Stimulated activated CD8-positive, alpha-beta memory T cell treated with anti-CD3 and anti-CD28 coated beads, Interleukin-7, amount 100 ng/mL, for 1 hour (primary cell): ENCODE measurements around the gene PPP1CB.

Experiments
- DNase-seq, 2 donors: peaks; one replicate each; pipeline ENCODE4 v3.0.0-alpha.2; 2020; ENCODE audit warnings: low read depth in 2 of 2

The PPP1CB gene

GRCh38 chr2:28745225-28745624 is 6.4 kb upstream of the PPP1CB start:
- no peak for DNase-seq

- DNase-seq = no peak
Measured at GRCh38 chr2:28745876-28746275, 5.8 kb upstream of the PPP1CB start.

GRCh38 chr2:28746429-28747111 is 5.1 kb upstream of the PPP1CB start:
- no peak for DNase-seq

- no peak for DNase-seq
Measured at GRCh38 chr2:28747714-28748113, 3.9 kb upstream of the PPP1CB start.

GRCh38 chr2:28748176-28748575 is 3.5 kb upstream of the PPP1CB start:
- DNase-seq = no peak

GRCh38 chr2:28748941-28749340 is 2.7 kb upstream of the PPP1CB start:
- DNase-seq = no peak

- no peak for DNase-seq
Measured at GRCh38 chr2:28749526-28749925, 2.1 kb upstream of the PPP1CB start.

- peak in 1 of 2 donors; percentile 13 for DNase-seq
Measured at GRCh38 chr2:28750316-28751251, 1.0 kb upstream of the PPP1CB start.

GRCh38 chr2:28751956-28752630 is 463 bp downstream of the PPP1CB start:
- DNase-seq = peak in 1 of 2 donors; percentile 5

GRCh38 chr2:28752631-28753376 is 1.2 kb downstream of the PPP1CB start:
- no peak for DNase-seq

- no peak for DNase-seq
Measured at GRCh38 chr2:28754321-28754720, 2.7 kb downstream of the PPP1CB start.

GRCh38 chr2:28755421-28755820 is 3.8 kb downstream of the PPP1CB start:
- no peak for DNase-seq

GRCh38 chr2:28758459-28758858 is 6.8 kb downstream of the PPP1CB start:
- no peak for DNase-seq

GRCh38 chr2:28761420-28761819 is 9.8 kb downstream of the PPP1CB start:
- DNase-seq = no peak

GRCh38 chr2:28764909-28765711 is 13.5 kb downstream of the PPP1CB start:
- DNase-seq = no peak

- DNase-seq = no peak
Measured at GRCh38 chr2:28766070-28766469, 14.4 kb downstream of the PPP1CB start.

- no peak for DNase-seq
Measured at GRCh38 chr2:28767337-28767736, 15.7 kb downstream of the PPP1CB start.

GRCh38 chr2:28768422-28768821 is 16.8 kb downstream of the PPP1CB start:
- DNase-seq = no peak

GRCh38 chr2:28768952-28769351 is 17.3 kb downstream of the PPP1CB start:
- DNase-seq = no peak

- DNase-seq = no peak
Measured at GRCh38 chr2:28772351-28772750, 20.7 kb downstream of the PPP1CB start.

GRCh38 chr2:28776471-28776870 is 24.8 kb downstream of the PPP1CB start:
- no peak for DNase-seq
